HG02938 (cell line): ENCODE results near the gene CD209.
"Not testable (repeated sequence)": the region's sequence is repeated elsewhere in the genome, so short reads cannot be mapped to it uniquely, and the experiment has no call there.

Experiments used
- ATAC-seq: cut with Tn5 transposase; IDR thresholded peaks from one replicate; pipeline ENCODE4 v1.9.1; 2021; ENCODE audit warnings: mild to moderate bottlenecking, moderate library complexity; ENCODE audit not compliant: unreplicated experiment

CD209 gene

GRCh38 chr19:7746903-7747884 lies at the start of gene CD209:
TSS of gene CD209 (minus strand) at chr19:7747534. CDS start at chr19:7747511, 23 bp downstream.
- ATAC-seq = no peak

GRCh38 chr19:7795555-7796161 lies 48.3 kb upstream of the CD209 start:
- no peak for ATAC-seq

- no peak for ATAC-seq
Observed at GRCh38 chr19:7793493-7793892, 46.2 kb upstream of the CD209 start.

GRCh38 chr19:7792701-7793100 lies 45.4 kb upstream of the CD209 start:
- not testable (repeated sequence) for ATAC-seq

- no peak for ATAC-seq
Observed at GRCh38 chr19:7792281-7792680, 44.9 kb upstream of the CD209 start.

- no peak for ATAC-seq
Observed at GRCh38 chr19:7790416-7790815, 43.1 kb upstream of the CD209 start.

GRCh38 chr19:7789447-7789846 lies 42.1 kb upstream of the CD209 start:
- no peak for ATAC-seq

- no peak for ATAC-seq
Observed at GRCh38 chr19:7788933-7789323, 41.6 kb upstream of the CD209 start.

GRCh38 chr19:7788178-7788932 lies 41.0 kb upstream of the CD209 start:
- ATAC-seq = no peak

GRCh38 chr19:7787602-7788177 lies 40.4 kb upstream of the CD209 start:
- no peak for ATAC-seq

GRCh38 chr19:7787141-7787540 lies 39.8 kb upstream of the CD209 start:
- ATAC-seq = no peak

GRCh38 chr19:7784856-7785255 lies 37.5 kb upstream of the CD209 start:
- ATAC-seq = no peak

- no peak for ATAC-seq
Observed at GRCh38 chr19:7783991-7784423, 36.7 kb upstream of the CD209 start.

GRCh38 chr19:7781157-7781556 lies 33.8 kb upstream of the CD209 start:
- ATAC-seq = no peak

- ATAC-seq = no peak
Observed at GRCh38 chr19:7779631-7780486, 32.5 kb upstream of the CD209 start.

GRCh38 chr19:7778081-7778480 lies 30.7 kb upstream of the CD209 start:
- no peak for ATAC-seq

GRCh38 chr19:7775761-7776160 lies 28.4 kb upstream of the CD209 start:
- no peak for ATAC-seq

- ATAC-seq = no peak
Observed at GRCh38 chr19:7773841-7774240, 26.5 kb upstream of the CD209 start.

- no peak for ATAC-seq
Observed at GRCh38 chr19:7772752-7773291, 25.5 kb upstream of the CD209 start.

- no peak for ATAC-seq
Observed at GRCh38 chr19:7771072-7771471, 23.7 kb upstream of the CD209 start.
